AG04450 (cell line): Measurements from ENCODE around the gene TRIM60. TPM values are rescaled to one million over a fixed set of nuclear protein-coding genes. Genes with fewer than 3 reads are reported as not detected.
"Not testable (repeated sequence)": the region's sequence is repeated elsewhere in the genome, so short reads cannot be mapped to it uniquely, and the experiment has no call there.

Source experiments
- CTCF ChIA-PET: fragments of 300-600, 350-600 bp; formaldehyde crosslinking; extraction: SDS; loops from one replicate; lab custom pipeline; 2022; ENCODE audit warnings: antibody characterized with exemption, inconsistent platforms; lab: Charles Lee
- POLR2A ChIA-PET: fragments of 350-600 bp; formaldehyde crosslinking; extraction: SDS; loops from one replicate; lab custom pipeline; 2021; ENCODE audit warnings: antibody characterized with exemption, inconsistent platforms; lab: Yijun Ruan, JAX
- DNase-seq: peaks from one replicate; pipeline ENCODE4 v3.0.0-alpha.2; 2011; ENCODE audit warnings: low read depth, low spot score
- H3K27ac ChIP-seq: one replicate; pipeline ENCODE4 v1.5.1; 2012; ENCODE audit warnings: low read depth, low read length, control low read depth
- H3K27me3 ChIP-seq: one replicate; pipeline ENCODE4 v1.6.0; 2012; ENCODE audit warnings: low read length; ENCODE audit not compliant: control insufficient read depth, insufficient read depth
- H3K4me3 ChIP-seq: 2 replicates; pipeline ENCODE4 v1.5.1; 2011; ENCODE audit warnings: mild to moderate bottlenecking, low read depth, low read length, control low read depth
- H3K9me3 ChIP-seq: 2 replicates; pipeline ENCODE4 v1.5.1; 2012; ENCODE audit warnings: low read length; ENCODE audit not compliant: control insufficient read depth, insufficient read depth
- CTCF ChIP-seq: IDR thresholded peaks from 2 replicates; pipeline ENCODE4 v1.5.1; 2011; ENCODE audit warnings: low read depth, low read length, control low read depth, inconsistent platforms
- polyA plus RNA-seq: library from polyadenylated mRNA; depleted of rRNA; stranded (reverse); fragments of >200 nt; gene quantifications from 2 replicates; pipeline ENCODE4 v1.2.3, GENCODE V29; 2011; rRNA removed
- small RNA-seq: library from RNA; depleted of rRNA; stranded (forward); fragments of <200 nt; gene quantifications from one replicate; pipeline ENCODE3, GENCODE V24; 2012; ENCODE audit warnings: low read depth; ENCODE audit not compliant: insufficient read length

The TRIM60 gene
- polyA plus RNA-seq, 1 experiment: not detected

- ChIA-PET CTCF (interaction anchor here (2.2 kb wide), 1 partner anchor 20 kb away, joined by 7 read pairs; no protein-coding TSS in a partner anchor), POLR2A (no interaction called here)
- DNase-seq: no peak
Observed at GRCh38 chr4:165077034-165077578, 45.3 kb downstream of the TRIM60 start.

GRCh38 chr4:165079476-165079875 is 47.7 kb downstream of the TRIM60 start:
- no peaks in the 10 kb centered on the region for H3K9me3 ChIP-seq
- no peak for TF ChIP-seq CTCF
- DNase-seq: no peak
- ChIA-PET CTCF (interaction anchor here (1.1 kb wide), 1 partner anchor 17 kb away, joined by 3 read pairs; no protein-coding TSS in a partner anchor), POLR2A (no interaction called here)
- H3K4me3 ChIP-seq: no peak overlapping the region
- no peaks in the 10 kb centered on the region for H3K27me3 ChIP-seq
- no peak overlapping the region for H3K27ac ChIP-seq

More at GRCh38 chr4:165077034-165077578, 45.3 kb downstream of the TRIM60 start:
- Histone ChIP-seq H3K27ac (no peak overlapping the region), H3K27me3 (no peaks in the 10 kb centered on the region), H3K9me3 (no peaks in the 10 kb centered on the region), H3K4me3 (no peak overlapping the region)
- TF ChIP-seq CTCF: no peak

- H3K27me3 ChIP-seq, POLR2A ChIA-PET, H3K9me3 ChIP-seq, H3K27ac ChIP-seq, H3K4me3 ChIP-seq, DNase-seq: not testable (repeated sequence)
- CTCF ChIA-PET: interaction anchor here (0.6 to 3.7 kb wide), 3 partner anchors 12 to 317 kb away, joined by 3 to 14 read pairs (median 4); no protein-coding TSS in a partner anchor
Observed at GRCh38 chr4:165084787-165085186, 53.0 kb downstream of the TRIM60 start.

- TF ChIP-seq CTCF: no peak
- H3K4me3 ChIP-seq: no peak overlapping the region
- no peaks in the 10 kb centered on the region for H3K27me3 ChIP-seq
- H3K9me3 ChIP-seq: no peaks in the 10 kb centered on the region
- no peak overlapping the region for H3K27ac ChIP-seq
- ChIA-PET CTCF (interaction anchor here (0.6 to 3.7 kb wide), 4 partner anchors 11 to 1530 kb away, joined by 3 to 14 read pairs (median 4); no protein-coding TSS in a partner anchor), POLR2A (no interaction called here)
- DNase-seq: no peak
Observed at GRCh38 chr4:165085946-165086345, 54.1 kb downstream of the TRIM60 start.

GRCh38 chr4:165088366-165088765 is 56.6 kb downstream of the TRIM60 start:
- Histone ChIP-seq H3K4me3 (no peak overlapping the region), H3K27me3 (no peaks in the 10 kb centered on the region), H3K9me3 (no peaks in the 10 kb centered on the region), H3K27ac (no peak overlapping the region)
- ChIA-PET POLR2A (no interaction called here), CTCF (interaction anchor here (3.7 kb wide), 1 partner anchor 8 kb away, joined by 14 read pairs; no protein-coding TSS in a partner anchor)
- DNase-seq: no peak
- TF ChIP-seq CTCF: no peak

Small RNA genes within 50 kb of the gene (small RNA-seq; reads per million reads assigned to genes)
- gene AC106872.12: not detected

Other genes with a start within 250 kb of the TRIM60 start
- not detected in 2 replicates for gene APELA, start 154.8 kb upstream of the TRIM60 start, polyA plus RNA-seq
- 2.2 and 2.4 TPM in 2 replicates for gene TRIM61, start 54.3 kb upstream of the TRIM60 start, polyA plus RNA-seq
- gene TRIM75, start 21.9 kb downstream of the TRIM60 start, polyA plus RNA-seq: not detected in 2 replicates
- 15.3 and 15.8 TPM in 2 replicates for gene TMEM192, start 80.9 kb downstream of the TRIM60 start, polyA plus RNA-seq
- 13.1 and 16.4 TPM in 2 replicates for gene KLHL2, start 175.6 kb downstream of the TRIM60 start, polyA plus RNA-seq